Myometrial cell (primary cell): ENCODE data around the gene AMY1C. TPM values are rescaled to one million over a fixed set of nuclear protein-coding genes. Genes with fewer than 3 reads are reported as not detected.

Source experiments
- total RNA-seq: library from RNA; depleted of rRNA; stranded (reverse); fragments of >200 nt; gene quantifications from 2 replicates; pipeline ENCODE4 v1.2.3, GENCODE V29; 2015

The AMY1C gene
- total RNA-seq: not detected in 2 replicates

DNA sequence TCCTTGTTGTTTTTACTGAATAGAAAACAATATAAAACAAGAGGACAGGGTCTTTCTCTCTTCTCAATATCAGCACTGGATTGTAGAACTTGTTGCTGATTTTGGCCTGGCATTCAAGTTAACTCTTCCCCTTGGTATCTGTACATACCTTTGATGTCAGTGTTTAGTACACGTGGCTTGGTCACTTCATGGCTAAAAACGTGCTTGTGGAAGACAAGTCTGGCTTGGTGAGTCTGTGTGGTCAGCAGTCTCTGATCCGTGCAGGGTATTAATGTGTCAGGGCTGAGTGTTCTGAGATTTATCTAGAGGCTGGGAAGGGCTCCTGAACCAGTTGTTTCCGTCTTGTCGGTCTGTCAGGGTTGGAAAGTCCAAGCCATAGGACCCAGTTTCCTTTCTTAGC, at the start of gene AMY1C:
Gene AMY1C, plus strand, starts transcription at position 301 of the 400 bp plus-strand sequence. CDS start 572 bp downstream, outside the sequence.

Other genes starting within 250 kb of the AMY1C start
- gene RNPC3, start 224.2 kb upstream of the AMY1C start, total RNA-seq: 3.9 and 5.5 TPM in 2 replicates
- 1.2 TPM in 1 of 2 replicates, not detected in the other for gene AMY2B, start 178.3 kb upstream of the AMY1C start, total RNA-seq
- not detected in 2 replicates for gene AMY2A, start 132.5 kb upstream of the AMY1C start, total RNA-seq
- not detected in 2 replicates for gene AMY1A, start 94.1 kb upstream of the AMY1C start, total RNA-seq
- not detected in 2 replicates for gene AMY1B, start 53.7 kb upstream of the AMY1C start, total RNA-seq